Hepatocyte (in vitro differentiated cells): Measurements from ENCODE around the gene ANKRD39.

Experiments
- EZH2 ChIP-seq: fragments of 200-600 bp; sonication (generic); IDR thresholded peaks from 2 replicates; pipeline ENCODE4 v1.6.1; 2016; ENCODE audit warnings: antibody characterized with exemption, mild to moderate bottlenecking, borderline replicate concordance
- EZH2phosphoT487 ChIP-seq: fragments of 200-600 bp; sonication (generic); IDR thresholded peaks from one replicate; pipeline ENCODE4 v1.6.1; 2018; ENCODE audit warnings: antibody characterized with exemption, mild to moderate bottlenecking, low read depth, moderate library complexity; ENCODE audit not compliant: unreplicated experiment, severe bottlenecking
- TF ChIP-seq, protein P1 (sequence below): fragments of 200-600 bp; sonication (generic); IDR thresholded peaks from 2 replicates; pipeline ENCODE4 v1.5.1; 2016; ENCODE audit warnings: antibody characterized with exemption, mild to moderate bottlenecking; ENCODE audit not compliant: poor library complexity

DNA sequence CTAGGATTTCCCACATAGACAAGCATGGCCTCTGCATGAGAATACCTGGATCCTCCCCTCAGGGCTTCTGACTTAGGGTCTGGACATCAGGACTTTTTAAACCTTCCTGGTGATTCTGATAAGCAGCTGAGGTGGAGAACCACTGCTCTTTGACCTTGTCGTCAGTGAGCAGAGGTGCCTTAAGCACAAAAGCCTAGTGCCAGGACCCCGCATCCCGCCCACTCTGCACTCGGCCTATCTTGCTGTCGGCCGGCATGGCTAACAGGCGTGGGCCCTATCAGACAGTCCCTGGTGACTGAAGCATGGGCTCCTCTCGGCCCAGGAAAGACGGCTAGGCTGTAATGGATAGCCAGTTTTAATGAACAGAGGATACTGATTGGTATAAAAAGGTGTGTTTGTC is 20.2 kb downstream of the ANKRD39 start:
- TF ChIP-seq, protein P1, sequence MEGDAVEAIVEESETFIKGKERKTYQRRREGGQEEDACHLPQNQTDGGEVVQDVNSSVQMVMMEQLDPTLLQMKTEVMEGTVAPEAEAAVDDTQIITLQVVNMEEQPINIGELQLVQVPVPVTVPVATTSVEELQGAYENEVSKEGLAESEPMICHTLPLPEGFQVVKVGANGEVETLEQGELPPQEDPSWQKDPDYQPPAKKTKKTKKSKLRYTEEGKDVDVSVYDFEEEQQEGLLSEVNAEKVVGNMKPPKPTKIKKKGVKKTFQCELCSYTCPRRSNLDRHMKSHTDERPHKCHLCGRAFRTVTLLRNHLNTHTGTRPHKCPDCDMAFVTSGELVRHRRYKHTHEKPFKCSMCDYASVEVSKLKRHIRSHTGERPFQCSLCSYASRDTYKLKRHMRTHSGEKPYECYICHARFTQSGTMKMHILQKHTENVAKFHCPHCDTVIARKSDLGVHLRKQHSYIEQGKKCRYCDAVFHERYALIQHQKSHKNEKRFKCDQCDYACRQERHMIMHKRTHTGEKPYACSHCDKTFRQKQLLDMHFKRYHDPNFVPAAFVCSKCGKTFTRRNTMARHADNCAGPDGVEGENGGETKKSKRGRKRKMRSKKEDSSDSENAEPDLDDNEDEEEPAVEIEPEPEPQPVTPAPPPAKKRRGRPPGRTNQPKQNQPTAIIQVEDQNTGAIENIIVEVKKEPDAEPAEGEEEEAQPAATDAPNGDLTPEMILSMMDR, result no peak
- TF ChIP-seq EZH2 (no peak), EZH2phosphoT487 (no peak)
